SK-N-SH (cell line): ENCODE data around the gene NEU3. TPM values are rescaled to one million over a fixed set of nuclear protein-coding genes. Genes with fewer than 3 reads are reported as not detected.

Experiments used
- CTCF ChIA-PET: fragments of 300-600, 350-600 bp; formaldehyde crosslinking; extraction: SDS; loops from one replicate; lab custom pipeline; 2021; lab: Yijun Ruan, JAX
- POLR2A ChIA-PET: fragments of 350-600 bp; sonication (Branson Sonifier 250); formaldehyde crosslinking; extraction: SDS; loops from one replicate; lab custom pipeline; 2020; ENCODE audit warnings: antibody characterized with exemption, inconsistent platforms; lab: Yijun Ruan, JAX
- DNase-seq: peaks from one replicate; pipeline ENCODE4 v3.0.0; 2012
- H2AFZ ChIP-seq: fragments of 200-600 bp; sonication (generic); 2 replicates; pipeline ENCODE4 v1.8.1; 2016; ENCODE audit warnings: antibody characterized with exemption, mild to moderate bottlenecking, low read depth
- H3F3A ChIP-seq: fragments of 200-600 bp; sonication (generic); replicated peaks from 2 replicates; pipeline ENCODE3; 2016; ENCODE audit warnings: antibody characterized with exemption, mild to moderate bottlenecking; ENCODE audit not compliant: insufficient read depth
- H3K27ac ChIP-seq, 2 experiments: fragments of 200-500 bp in 1 of 2; fragments of 200-600 bp in 1 of 2; sonication (Bioruptor generic) in 1 of 2; sonication (generic), shearing (Covaris generic) in 1 of 2; 2 replicates each; pipeline versions ENCODE4 v1.5.1 to v1.6.1; 2014 to 2016; ENCODE audit warnings: low read depth in 2 of 2, inconsistent platforms in 1 of 2, low read length in 1 of 2, mild to moderate bottlenecking in 1 of 2, mixed read lengths in 1 of 2
- H3K27me3 ChIP-seq: fragments of 200-600 bp; sonication (generic), shearing (Covaris generic); 2 replicates; pipeline ENCODE4 v1.6.1; 2016; ENCODE audit warnings: mixed run types; ENCODE audit not compliant: insufficient read depth
- H3K36me3 ChIP-seq, 2 experiments: fragments of 200-500 bp in 1 of 2; fragments of 200-600 bp in 1 of 2; sonication (Bioruptor generic) in 1 of 2; sonication (generic) in 1 of 2; replicated peaks in 1 of 2; 2 replicates each; pipeline versions ENCODE3 to v1.5.1; 2014 to 2016; ENCODE audit warnings: low read length in 1 of 2, mild to moderate bottlenecking in 1 of 2; ENCODE audit not compliant: insufficient read depth in 2 of 2, control insufficient read depth in 1 of 2
- H3K4me1 ChIP-seq, 2 experiments: fragments of 200-500 bp in 1 of 2; fragments of 200-600 bp in 1 of 2; sonication (Bioruptor generic) in 1 of 2; sonication (generic), shearing (Covaris generic) in 1 of 2; 2 replicates each; pipeline versions ENCODE4 v1.5.1 to v1.6.1; 2014 to 2016; ENCODE audit warnings: low read depth in 1 of 2, low read length in 1 of 2, mixed run types in 1 of 2; ENCODE audit not compliant: insufficient read depth in 2 of 2, control insufficient read depth in 1 of 2
- H3K4me2 ChIP-seq: fragments of 200-600 bp; sonication (generic), shearing (Covaris generic); 2 replicates; pipeline ENCODE4 v1.6.1; 2017; ENCODE audit warnings: mixed run types
- H3K4me3 ChIP-seq, 2 experiments: fragments of 200-500 bp in 1 of 2; fragments of 200-600 bp in 1 of 2; sonication (Bioruptor generic) in 1 of 2; sonication (generic), shearing (Covaris generic) in 1 of 2; 2 replicates each; pipeline versions ENCODE4 v1.5.1 to v1.8.1; 2014 to 2016; ENCODE audit warnings: low read depth in 2 of 2, inconsistent platforms in 1 of 2, low read length in 1 of 2, mild to moderate bottlenecking in 1 of 2, mixed read lengths in 1 of 2, moderate library complexity in 1 of 2
- H3K79me2 ChIP-seq: fragments of 200-600 bp; sonication (generic); 2 replicates; pipeline ENCODE4 v1.8.1; 2017; ENCODE audit warnings: mild to moderate bottlenecking; ENCODE audit not compliant: insufficient read depth
- H3K9ac ChIP-seq: fragments of 200-600 bp; sonication (generic); 2 replicates; pipeline ENCODE4 v1.6.1; 2017; ENCODE audit warnings: mixed run types
- H3K9me2 ChIP-seq: fragments of 200-600 bp; sonication (generic); 2 replicates; pipeline ENCODE4 v1.6.1; 2017; ENCODE audit warnings: mixed run types
- H3K9me3 ChIP-seq: fragments of 200-600 bp; sonication (generic); 2 replicates; pipeline ENCODE4 v1.6.1; 2017; ENCODE audit warnings: mixed run types, mild to moderate bottlenecking, moderate library complexity
- H4K20me1 ChIP-seq: fragments of 200-600 bp; sonication (generic); 2 replicates; pipeline ENCODE4 v1.6.1; 2017; ENCODE audit warnings: mild to moderate bottlenecking, mixed run types; ENCODE audit not compliant: insufficient read depth
- CTCF ChIP-seq: fragments of 200-600 bp; sonication (generic); IDR thresholded peaks from 2 replicates; pipeline ENCODE4 v1.6.1; 2017; ENCODE audit warnings: antibody characterized with exemption, mild to moderate bottlenecking, moderate library complexity
- EP300 ChIP-seq, 2 experiments: IDR thresholded peaks; 2 replicates each; pipeline versions ENCODE4 v1.4.0 to v1.6.1; 2012; ENCODE audit warnings: borderline replicate concordance in 1 of 2, low read depth in 1 of 2, low read length in 1 of 2
- EZH2phosphoT487 ChIP-seq: fragments of 200-600 bp; sonication (generic); IDR thresholded peaks from 2 replicates; pipeline ENCODE4 v1.6.1; 2017; ENCODE audit warnings: low read depth, mixed run types, mild to moderate bottlenecking, antibody characterized with exemption, moderate library complexity, borderline replicate concordance
- FOXJ3 ChIP-seq: sonication (generic); formaldehyde crosslinking; IDR thresholded peaks from 2 replicates; pipeline ENCODE4 v1.5.1; 2020; ENCODE audit warnings: mild to moderate bottlenecking, missing genetic modification reagents
- GATA2 ChIP-seq: sonication (generic); formaldehyde crosslinking; IDR thresholded peaks from 2 replicates; pipeline ENCODE4 v1.5.0; 2020; ENCODE audit warnings: mild to moderate bottlenecking, missing genetic modification reagents
- MXI1 ChIP-seq: IDR thresholded peaks from 2 replicates; pipeline ENCODE4 v1.6.1; 2012; ENCODE audit warnings: mild to moderate bottlenecking, low read depth, low read length, improper control_type of control experiment
- PBX3 ChIP-seq: IDR thresholded peaks from 2 replicates; pipeline ENCODE4; 2012
- POLR2AphosphoS5 ChIP-seq: IDR thresholded peaks from 2 replicates; pipeline ENCODE4 v1.6.1; 2012; ENCODE audit warnings: low read depth, low read length
- RAD21 ChIP-seq: IDR thresholded peaks from 2 replicates; pipeline ENCODE4 v1.6.1; 2012; ENCODE audit warnings: mild to moderate bottlenecking, low read length
- RXRA ChIP-seq: IDR thresholded peaks from 2 replicates; pipeline ENCODE4 v1.4.0; 2012; ENCODE audit warnings: low read depth, mild to moderate bottlenecking, borderline replicate concordance
- SMC3 ChIP-seq: IDR thresholded peaks from 2 replicates; pipeline ENCODE4 v1.6.1; 2012; ENCODE audit warnings: low read depth, low read length, improper control_type of control experiment
- TAF1 ChIP-seq: IDR thresholded peaks from 2 replicates; pipeline ENCODE4 v1.6.1; 2012; ENCODE audit warnings: low read depth, mild to moderate bottlenecking, low read length, moderate library complexity, borderline replicate concordance
- TCF12 ChIP-seq: IDR thresholded peaks from 2 replicates; pipeline ENCODE4 v1.4.0; 2012
- YY1 ChIP-seq: IDR thresholded peaks from 2 replicates; pipeline ENCODE4 v1.4.0; 2012; ENCODE audit warnings: low read depth, mild to moderate bottlenecking
- WGBS: methylation state at CpG from one replicate; pipeline ENCODE4 v1.1.6; 2017; ENCODE audit warnings: low lambda C conversion rate; 5-methylcytosine and 5-hydroxymethylcytosine counted together
- polyA plus RNA-seq, 3 experiments: library from polyadenylated mRNA; depleted of rRNA; stranded (reverse); fragments of >200 nt; gene quantifications; 2 replicates each; pipeline ENCODE4 v1.2.3, GENCODE V29; 2012
- TF ChIP-seq, protein P1 (sequence below): IDR thresholded peaks from 2 replicates; pipeline ENCODE4 v1.4.0; 2012; ENCODE audit warnings: low read depth, borderline replicate concordance
- TF ChIP-seq, protein P2 (sequence below): IDR thresholded peaks from 2 replicates; pipeline ENCODE4 v1.6.1; 2012; ENCODE audit warnings: mild to moderate bottlenecking, low read depth, low read length, moderate library complexity

NEU3 gene
- polyA plus RNA-seq, 1 of the 3 experiments (the other 2 are of a cell fraction): 5.7 TPM

DNA sequence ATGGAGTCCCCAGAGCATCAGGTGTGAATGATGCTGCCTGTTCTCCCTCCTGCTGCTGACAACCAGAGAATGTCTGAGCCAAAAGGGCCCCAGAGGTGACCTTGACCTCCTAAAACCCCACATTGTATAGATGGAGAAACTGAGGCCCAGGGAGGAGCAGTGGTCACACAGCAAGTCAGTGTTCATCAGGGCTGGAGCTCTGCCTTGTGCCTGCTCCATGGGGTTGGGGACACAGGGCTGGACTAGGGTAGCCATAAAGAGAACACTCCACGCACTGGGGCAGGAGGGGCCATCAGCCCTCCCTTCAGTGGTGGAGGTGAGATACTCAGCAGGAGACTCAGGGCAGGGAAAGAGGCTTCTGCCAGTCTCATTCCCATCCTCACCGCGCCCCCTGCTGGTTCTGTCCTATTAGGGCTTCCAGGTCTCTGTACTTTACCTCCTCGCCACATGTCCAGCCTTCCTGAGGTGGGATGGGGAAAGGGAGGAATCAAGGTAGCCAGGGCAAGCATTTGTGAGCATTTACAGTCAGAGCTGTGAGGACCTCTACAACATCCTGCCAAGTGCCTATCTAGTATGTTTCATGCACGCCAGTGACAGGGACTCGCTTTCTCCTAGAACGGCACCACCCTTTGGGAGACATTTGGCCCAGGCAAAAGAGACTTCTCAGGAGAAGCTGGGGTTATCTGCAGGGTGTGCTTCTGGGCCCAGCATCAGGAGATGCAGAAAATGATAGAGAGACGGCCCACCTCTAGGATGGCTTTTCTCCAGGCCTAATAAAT, 43.2 kb downstream of the NEU3 start:
- no peaks in the 10 kb centered on the region for H3K9me2 ChIP-seq
- no peak overlapping the region for H3K4me3 ChIP-seq
- POLR2A ChIA-PET: no interaction called here
- H3K27me3 ChIP-seq: no peaks in the 10 kb centered on the region
- no peaks in the 10 kb centered on the region for H3K79me2 ChIP-seq
- WGBS: 89% methylated on average over 7 of the region's 8 CpGs
- peak overlapping the region; percentile 33; the same call in 1 of the 2 replicates for H3K9ac ChIP-seq
- H3K9me3 ChIP-seq: no peaks in the 10 kb centered on the region
- TF ChIP-seq GATA2 (CRISPR knock-in tag) (no peak), CTCF (peak; percentile 73), TCF12 (no peak), PBX3 (no peak), RXRA (no peak), FOXJ3 (CRISPR knock-in tag) (no peak), RAD21 (peak; percentile 75), SMC3 (peak; percentile 81), EZH2phosphoT487 (no peak)
- TF ChIP-seq, protein P1, sequence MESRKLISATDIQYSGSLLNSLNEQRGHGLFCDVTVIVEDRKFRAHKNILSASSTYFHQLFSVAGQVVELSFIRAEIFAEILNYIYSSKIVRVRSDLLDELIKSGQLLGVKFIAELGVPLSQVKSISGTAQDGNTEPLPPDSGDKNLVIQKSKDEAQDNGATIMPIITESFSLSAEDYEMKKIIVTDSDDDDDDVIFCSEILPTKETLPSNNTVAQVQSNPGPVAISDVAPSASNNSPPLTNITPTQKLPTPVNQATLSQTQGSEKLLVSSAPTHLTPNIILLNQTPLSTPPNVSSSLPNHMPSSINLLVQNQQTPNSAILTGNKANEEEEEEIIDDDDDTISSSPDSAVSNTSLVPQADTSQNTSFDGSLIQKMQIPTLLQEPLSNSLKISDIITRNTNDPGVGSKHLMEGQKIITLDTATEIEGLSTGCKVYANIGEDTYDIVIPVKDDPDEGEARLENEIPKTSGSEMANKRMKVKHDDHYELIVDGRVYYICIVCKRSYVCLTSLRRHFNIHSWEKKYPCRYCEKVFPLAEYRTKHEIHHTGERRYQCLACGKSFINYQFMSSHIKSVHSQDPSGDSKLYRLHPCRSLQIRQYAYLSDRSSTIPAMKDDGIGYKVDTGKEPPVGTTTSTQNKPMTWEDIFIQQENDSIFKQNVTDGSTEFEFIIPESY: no peak
- H3K36me3 ChIP-seq: no peaks in the 10 kb centered on the region
- peaks cover 6 to 11% of the 10 kb centered on the region in 2 experiments; a peak in 2 of 4 replicates for H3K4me1 ChIP-seq
- H3K27ac ChIP-seq: peak overlapping the region in 1 of 2 experiments; percentile 52; a peak in 2 of 4 replicates
- H3F3A ChIP-seq: no peaks in the 10 kb centered on the region
- H3K4me2 ChIP-seq: no peak overlapping the region; the same call in 1 of the 2 replicates
- CTCF ChIA-PET: interaction anchor here (0.6 to 3.8 kb wide), 36 partner anchors 10 to 1627 kb away, joined by 3 to 44 read pairs (median 4); no protein-coding TSS in a partner anchor
- DNase-seq: peak; percentile 68
- no peaks in the 10 kb centered on the region for H4K20me1 ChIP-seq
- peak overlapping the region; percentile 21; the same call in 1 of the 2 replicates for H2AFZ ChIP-seq

GRCh38 chr11:75032550-75032935, 43.8 kb downstream of the NEU3 start:
- Histone ChIP-seq H3K27me3 (no peaks in the 10 kb centered on the region), H4K20me1 (no peaks in the 10 kb centered on the region), H3K79me2 (no peaks in the 10 kb centered on the region), H2AFZ (no peak overlapping the region), H3K9me3 (no peaks in the 10 kb centered on the region), H3K4me3 (no peak overlapping the region), H3K4me2 (no peak overlapping the region), H3F3A (no peaks in the 10 kb centered on the region), H3K27ac (no peak overlapping the region), H3K4me1 (peaks cover 6 to 11% of the 10 kb centered on the region in 2 experiments; a peak in 2 of 4 replicates), H3K36me3 (no peaks in the 10 kb centered on the region), H3K9me2 (no peaks in the 10 kb centered on the region), H3K9ac (no peak overlapping the region)
- ChIA-PET POLR2A (no interaction called here), CTCF (interaction anchor here (0.6 to 3.8 kb wide), 24 partner anchors 11 to 225 kb away, joined by 3 to 44 read pairs (median 4); no protein-coding TSS in a partner anchor)
- DNase-seq: no peak
- 89% methylated on average over 3 of the region's 3 CpGs for WGBS
- TF ChIP-seq EP300 (IDR thresholded peaks at IDR 0.05; ENCODE audit: borderline replicate concordance in 1 of 2, low read depth in 1 of 2, low read length in 1 of 2): no peak
- no peak for TF ChIP-seq GATA2 (CRISPR knock-in tag)
- TF ChIP-seq MXI1: no peak
- TF ChIP-seq YY1: no peak
- no peak for TF ChIP-seq RAD21
- no peak for TF ChIP-seq TAF1
- TF ChIP-seq POLR2AphosphoS5: no peak
- TF ChIP-seq, protein P2, sequence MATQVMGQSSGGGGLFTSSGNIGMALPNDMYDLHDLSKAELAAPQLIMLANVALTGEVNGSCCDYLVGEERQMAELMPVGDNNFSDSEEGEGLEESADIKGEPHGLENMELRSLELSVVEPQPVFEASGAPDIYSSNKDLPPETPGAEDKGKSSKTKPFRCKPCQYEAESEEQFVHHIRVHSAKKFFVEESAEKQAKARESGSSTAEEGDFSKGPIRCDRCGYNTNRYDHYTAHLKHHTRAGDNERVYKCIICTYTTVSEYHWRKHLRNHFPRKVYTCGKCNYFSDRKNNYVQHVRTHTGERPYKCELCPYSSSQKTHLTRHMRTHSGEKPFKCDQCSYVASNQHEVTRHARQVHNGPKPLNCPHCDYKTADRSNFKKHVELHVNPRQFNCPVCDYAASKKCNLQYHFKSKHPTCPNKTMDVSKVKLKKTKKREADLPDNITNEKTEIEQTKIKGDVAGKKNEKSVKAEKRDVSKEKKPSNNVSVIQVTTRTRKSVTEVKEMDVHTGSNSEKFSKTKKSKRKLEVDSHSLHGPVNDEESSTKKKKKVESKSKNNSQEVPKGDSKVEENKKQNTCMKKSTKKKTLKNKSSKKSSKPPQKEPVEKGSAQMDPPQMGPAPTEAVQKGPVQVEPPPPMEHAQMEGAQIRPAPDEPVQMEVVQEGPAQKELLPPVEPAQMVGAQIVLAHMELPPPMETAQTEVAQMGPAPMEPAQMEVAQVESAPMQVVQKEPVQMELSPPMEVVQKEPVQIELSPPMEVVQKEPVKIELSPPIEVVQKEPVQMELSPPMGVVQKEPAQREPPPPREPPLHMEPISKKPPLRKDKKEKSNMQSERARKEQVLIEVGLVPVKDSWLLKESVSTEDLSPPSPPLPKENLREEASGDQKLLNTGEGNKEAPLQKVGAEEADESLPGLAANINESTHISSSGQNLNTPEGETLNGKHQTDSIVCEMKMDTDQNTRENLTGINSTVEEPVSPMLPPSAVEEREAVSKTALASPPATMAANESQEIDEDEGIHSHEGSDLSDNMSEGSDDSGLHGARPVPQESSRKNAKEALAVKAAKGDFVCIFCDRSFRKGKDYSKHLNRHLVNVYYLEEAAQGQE: no peak
